Right lobe of liver (tissue), 6 donors: ENCODE data around the gene MAGEA2. TPM values are rescaled to one million over a fixed set of nuclear protein-coding genes. Genes with fewer than 3 reads are reported as not detected.
"Not testable (repeated sequence)": the region's sequence is repeated elsewhere in the genome, so short reads cannot be mapped to it uniquely, and the experiment has no call there.

Experiments used
- ATAC-seq, 4 donors: fragments of 200-7000 bp; cut with Tn5 transposase; one replicate each; pipeline ENCODE4 v1.9.1; 2020; ENCODE audit warnings: mild to moderate bottlenecking in 4 of 4, moderate library complexity in 4 of 4
- DNase-seq, 3 donors: peaks; one replicate each; pipeline ENCODE4 v3.0.0-alpha.2; 2020
- H3K27ac ChIP-seq, 3 donors: fragments of 200-600 bp; one replicate each; pipeline ENCODE4 v1.8.0; 2022
- H3K27me3 ChIP-seq, 2 donors: fragments of 200-600 bp; one replicate each; pipeline ENCODE4 v1.8.0; 2022
- H3K36me3 ChIP-seq, 4 donors: fragments of 200-600 bp; sonication (generic) in 1 of 4; one replicate each; pipeline versions ENCODE4 v1.5.1 to v1.8.0; 2017 to 2022; ENCODE audit warnings: control low read depth in 1 of 4
- H3K4me1 ChIP-seq, 4 donors: fragments of 200-600 bp; sonication (generic) in 1 of 4; one replicate each; pipeline versions ENCODE4 v1.5.1 to v1.8.0; 2017 to 2022; ENCODE audit warnings: control low read depth in 1 of 4
- H3K4me3 ChIP-seq, 3 donors: fragments of 200-600 bp; one replicate each; pipeline ENCODE4 v1.8.0; 2022
- H3K9me3 ChIP-seq, 4 donors: fragments of 200-600 bp; sonication (generic) in 1 of 4; one replicate each; pipeline versions ENCODE4 v1.5.1 to v1.8.0; 2017 to 2022; ENCODE audit warnings: control low read depth in 1 of 4
- CTCF ChIP-seq, 4 donors: fragments of 200-600 bp in 3 of 4; fragments of 450-650 bp in 1 of 4; IDR thresholded peaks; one replicate each; pipeline versions ENCODE4 v1.5.1 to v1.8.0; 2016 to 2022; ENCODE audit warnings: antibody characterized with exemption in 4 of 4, mild to moderate bottlenecking in 2 of 4
- POLR2A ChIP-seq: fragments of 450-650 bp; IDR thresholded peaks from one replicate; pipeline ENCODE4 v1.6.1; 2017; ENCODE audit warnings: antibody characterized with exemption, mild to moderate bottlenecking
- WGBS: methylation state at CpG from one replicate; pipeline ENCODE4 v1.1.6; 2018; ENCODE audit warnings: low coverage, low lambda C conversion rate; ENCODE audit not compliant: insufficient coverage; ENCODE audit errors: missing lambda C conversion rate; 5-methylcytosine and 5-hydroxymethylcytosine counted together
- intact Hi-C, 2 donors: fragments of 100-400 bp; cut with DNase I; formaldehyde crosslinking; loops; one replicate each; pipeline versions ENCODE4 v1.11.2 to v1.14.1; 2022
- total RNA-seq, 6 experiments: library from RNA; depleted of rRNA in 2 of 6; stranded (reverse); fragments of >200 nt in 2 of 6; fragmentation: NEBNext Ultra II Directional in 3 of 6; extraction: Animal tissue kit (Norgen Biotek cat#: 25700) in 3 of 6; gene quantifications; one replicate each; pipeline versions ENCODE4 v1.1.0 to v1.2.4, GENCODE V29; 2016 to 2023
- donor health status: DM: no; HTN: yes; CAD: no.
- donor health status: DM: no; HTN: no; CAD: no.
- donor health status: DM: no; HTN: no; CAD: no.
- donor health status: DM: no; HTN: yes; CAD: no.
- donor health status: DM: no; HTN: yes; CAD: no.

Gene MAGEA2
- total RNA-seq, 6 experiments from 2014 or later = not detected

- H3K36me3 ChIP-seq = no peaks in the 10 kb centered on the region
- intact Hi-C loops = no loop called here
- no peak for ATAC-seq
- no peaks in the 10 kb centered on the region for H3K4me1 ChIP-seq
- no peaks in the 10 kb centered on the region for H3K27me3 ChIP-seq
- H3K4me3 ChIP-seq = no peak overlapping the region
- DNase-seq = no peak
- no peak overlapping the region for H3K27ac ChIP-seq
- no peaks in the 10 kb centered on the region for H3K9me3 ChIP-seq
- TF ChIP-seq CTCF (IDR thresholded peaks at IDR 0.05) = no peak
- TF ChIP-seq POLR2A = no peak
- WGBS = 64% methylated on average over 5 of the region's 5 CpGs
Measured at GRCh38 chrX:152738560-152738959, 15.1 kb downstream of the MAGEA2 start.

- H3K27me3 ChIP-seq, H3K36me3 ChIP-seq, DNase-seq, intact Hi-C loops, H3K4me1 ChIP-seq, ATAC-seq, H3K27ac ChIP-seq, H3K4me3 ChIP-seq, H3K9me3 ChIP-seq: not testable (repeated sequence)
- 63% methylated on average over 11 of the region's 12 CpGs for WGBS
Measured at GRCh38 chrX:152736528-152736927, 17.1 kb downstream of the MAGEA2 start.

GRCh38 chrX:152735860-152736511 lies 17.7 kb downstream of the MAGEA2 start:
- DNase-seq (peak in 1 of 3 donors; percentile 2), ATAC-seq (no peak)
- intact Hi-C loops = no loop called here
- WGBS = 89% methylated on average over 2 of the region's 12 CpGs
- no peaks in the 10 kb centered on the region for H3K36me3 ChIP-seq
- H3K27ac ChIP-seq = no peak overlapping the region
- H3K9me3 ChIP-seq = no peaks in the 10 kb centered on the region
- TF ChIP-seq CTCF (IDR thresholded peaks at IDR 0.05) (no peak), POLR2A (no peak)
- no peaks in the 10 kb centered on the region for H3K4me1 ChIP-seq
- H3K4me3 ChIP-seq = no peak overlapping the region
- H3K27me3 ChIP-seq = no peaks in the 10 kb centered on the region

GRCh38 chrX:152735101-152735500 lies 18.5 kb downstream of the MAGEA2 start:
- intact Hi-C loops = no loop called here
- Histone ChIP-seq H3K9me3 (no peaks in the 10 kb centered on the region), H3K27me3 (no peaks in the 10 kb centered on the region), H3K4me3 (no peak overlapping the region), H3K36me3 (no peaks in the 10 kb centered on the region), H3K27ac (no peak overlapping the region), H3K4me1 (no peaks in the 10 kb centered on the region)
- peak in 1 of 3 donors; percentile 1 for DNase-seq
- no CpG with 5 or more reads among the region's 2 CpGs for WGBS
- TF ChIP-seq CTCF (IDR thresholded peaks at IDR 0.05) = no peak
- no peak for ATAC-seq

GRCh38 chrX:152734143-152734858 lies 19.3 kb downstream of the MAGEA2 start:
- H3K9me3 ChIP-seq, H3K27me3 ChIP-seq, H3K4me3 ChIP-seq, intact Hi-C loops, H3K4me1 ChIP-seq, H3K27ac ChIP-seq, ATAC-seq, H3K36me3 ChIP-seq: not testable (repeated sequence)
- DNase-seq = peak in 1 of 3 donors; percentile 5
- WGBS = 84% methylated on average over 17 of the region's 22 CpGs
